ENCODE data around the gene SCAF4. TPM values are rescaled to one million over a fixed set of nuclear protein-coding genes. Genes with fewer than 3 reads are reported as not detected.
"Not testable (repeated sequence)": the region's sequence is repeated elsewhere in the genome, so short reads cannot be mapped to it uniquely, and the experiment has no call there.

The SCAF4 gene
- polyA plus RNA-seq, 2 of the 4 experiments (the other 2 are of a cell fraction) = 10.4 to 16.6 TPM

DNA sequence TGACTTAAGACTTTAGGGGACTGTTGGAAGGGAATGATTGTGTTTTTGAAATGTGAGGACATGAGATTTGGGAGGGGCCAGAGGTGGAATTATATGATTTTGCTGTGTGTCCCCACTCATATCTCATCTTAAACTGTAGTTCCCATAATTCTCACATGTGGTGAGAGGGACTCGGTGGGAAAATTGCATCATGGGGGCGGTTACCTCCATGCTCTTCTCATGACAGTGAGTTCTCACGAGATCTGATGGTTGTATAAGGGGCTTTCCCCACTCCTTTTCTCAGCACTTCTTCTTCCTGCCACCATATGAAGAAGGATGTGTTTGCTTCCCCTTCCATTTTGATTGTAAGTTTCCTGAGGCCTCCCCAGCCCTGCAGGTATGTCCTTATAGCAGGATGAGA lies 35.0 kb upstream of the SCAF4 start:
- ATAC-seq = no peak
- no peaks in the 10 kb centered on the region for H3K9me3 ChIP-seq
- no peak for DNase-seq (ENCODE audit: low read depth in 1 of 2, low spot score in 1 of 2)
- ChIA-PET CTCF (no interaction called here), POLR2A (no interaction called here)
- TF ChIP-seq PHF8 (IDR thresholded peaks at IDR 0.05; ENCODE audit: borderline replicate concordance, low read depth) (no peak), EP300 (IDR thresholded peaks at IDR 0.05) (no peak), ESRRA (IDR thresholded peaks at IDR 0.05; ENCODE audit: borderline replicate concordance, low read length) (no peak)
- TF ChIP-seq, protein P1, sequence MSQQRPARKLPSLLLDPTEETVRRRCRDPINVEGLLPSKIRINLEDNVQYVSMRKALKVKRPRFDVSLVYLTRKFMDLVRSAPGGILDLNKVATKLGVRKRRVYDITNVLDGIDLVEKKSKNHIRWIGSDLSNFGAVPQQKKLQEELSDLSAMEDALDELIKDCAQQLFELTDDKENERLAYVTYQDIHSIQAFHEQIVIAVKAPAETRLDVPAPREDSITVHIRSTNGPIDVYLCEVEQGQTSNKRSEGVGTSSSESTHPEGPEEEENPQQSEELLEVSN (IDR thresholded peaks at IDR 0.05; ENCODE audit: borderline replicate concordance, low read depth) = no peak
- WGBS (ENCODE audit: missing lambda C conversion rate) = 36% methylated on average over 3 of the region's 3 CpGs
- no peak overlapping the region for H3K4me2 ChIP-seq
- H3K27ac ChIP-seq = no peak overlapping the region
- no peaks in the 10 kb centered on the region for H3K4me1 ChIP-seq
- no peak for FAIRE-seq
- no peak overlapping the region for H3K4me3 ChIP-seq

DNA sequence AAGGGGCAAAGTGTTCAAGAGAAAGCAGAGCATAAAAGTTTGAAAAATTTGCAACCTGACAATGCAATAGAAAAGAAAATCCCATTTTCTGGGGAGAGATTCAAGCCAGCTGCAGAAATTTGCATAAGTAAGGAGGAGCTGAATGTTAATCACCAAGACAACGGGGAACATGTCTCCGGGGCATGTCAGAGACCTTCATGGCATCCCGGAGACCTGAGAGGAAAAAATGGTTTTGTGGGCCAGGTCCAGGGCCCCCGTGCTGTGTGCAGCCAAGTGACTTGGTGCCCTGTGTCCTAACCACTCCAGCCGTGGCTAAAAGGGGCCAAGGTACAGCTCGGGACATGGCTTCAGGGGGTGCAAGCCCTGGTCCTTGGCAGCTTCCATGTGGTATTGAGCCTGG lies 33.9 kb upstream of the SCAF4 start:
- H3K4me2 ChIP-seq; H3K9me3 ChIP-seq; ATAC-seq; H3K27ac ChIP-seq; CTCF ChIA-PET; FAIRE-seq; DNase-seq (ENCODE audit: low read depth in 1 of 2, low spot score in 1 of 2); POLR2A ChIA-PET; H3K4me1 ChIP-seq; H3K4me3 ChIP-seq: not testable (repeated sequence)
- WGBS (ENCODE audit: missing lambda C conversion rate) = 24% methylated on average over 4 of the region's 6 CpGs

DNA sequence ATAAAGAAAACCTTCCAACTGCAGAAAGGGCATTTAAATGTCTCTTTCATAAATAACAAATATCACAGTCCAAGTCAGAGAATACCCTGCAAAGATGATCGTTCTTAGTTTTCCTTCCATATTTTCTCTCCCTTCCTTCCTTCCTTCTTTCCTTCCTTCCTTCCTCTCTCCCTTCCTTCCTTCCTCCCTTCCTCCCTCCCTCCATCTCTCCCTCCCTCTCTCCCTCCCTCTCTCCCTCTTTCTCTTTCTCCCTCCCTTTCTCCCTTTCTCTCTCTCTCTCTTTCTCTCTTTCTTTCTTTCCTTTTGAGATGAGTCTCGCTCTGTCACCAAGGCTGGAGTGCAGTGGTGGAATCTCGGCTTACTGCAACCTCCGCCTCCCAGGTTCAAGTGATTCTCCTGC lies 29.0 kb upstream of the SCAF4 start:
- TF ChIP-seq HOXB5 (CRISPR knock-in tag; IDR thresholded peaks at IDR 0.05) = no peak
- no peak for TF ChIP-seq RFX5 (IDR thresholded peaks at IDR 0.05)
- TF ChIP-seq HDAC2 (IDR thresholded peaks at IDR 0.05) = no peak
- TF ChIP-seq NFE2L2 (conservative IDR thresholded peaks at IDR 0.05; ENCODE audit: low read length) = no peak
- no peak for TF ChIP-seq JUN (IDR thresholded peaks at IDR 0.05)
- TF ChIP-seq PHF8 (IDR thresholded peaks at IDR 0.05; ENCODE audit: borderline replicate concordance, low read depth) = no peak
- no peak for TF ChIP-seq RCOR1 (IDR thresholded peaks at IDR 0.05; ENCODE audit: low read depth, low read length)
- no peak for TF ChIP-seq ZC3H11A (IDR thresholded peaks at IDR 0.05)
- Histone ChIP-seq H3K27ac (no peak overlapping the region), H3K4me2 (no peak overlapping the region), H3K4me3 (no peak overlapping the region), H3K4me1 (no peaks in the 10 kb centered on the region), H3K9me3 (no peaks in the 10 kb centered on the region)
- no peak for FAIRE-seq
- WGBS (ENCODE audit: missing lambda C conversion rate) = 50% methylated on average over 4 of the region's 4 CpGs
- no peak for DNase-seq (ENCODE audit: low read depth in 1 of 2, low spot score in 1 of 2)
- no peak for ATAC-seq
- ChIA-PET CTCF (no interaction called here), POLR2A (no interaction called here)

DNA sequence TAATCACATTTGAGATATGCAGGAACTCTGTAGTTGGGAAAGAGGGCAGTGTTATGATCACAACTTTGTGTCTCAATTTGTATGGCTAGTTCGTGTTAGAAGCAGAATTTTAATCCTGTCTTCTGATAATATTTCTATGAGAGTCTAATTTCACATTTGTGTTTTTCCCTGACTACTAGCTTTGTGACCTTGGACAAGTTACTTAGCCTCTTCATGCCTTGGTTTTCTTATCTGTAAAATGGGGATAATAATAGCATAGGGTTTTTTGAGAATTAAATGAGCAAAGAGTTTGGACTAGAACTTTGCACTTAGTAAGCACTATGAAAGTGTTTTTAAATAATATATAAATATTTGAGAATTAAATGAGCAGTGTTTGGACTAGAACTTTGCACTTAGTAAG lies 24.9 kb upstream of the SCAF4 start:
- ATAC-seq = no peak
- TF ChIP-seq, protein P2, sequence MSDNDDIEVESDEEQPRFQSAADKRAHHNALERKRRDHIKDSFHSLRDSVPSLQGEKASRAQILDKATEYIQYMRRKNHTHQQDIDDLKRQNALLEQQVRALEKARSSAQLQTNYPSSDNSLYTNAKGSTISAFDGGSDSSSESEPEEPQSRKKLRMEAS (IDR thresholded peaks at IDR 0.05) = no peak
- no peak for TF ChIP-seq HOXB5 (CRISPR knock-in tag; IDR thresholded peaks at IDR 0.05)
- TF ChIP-seq, protein P3, sequence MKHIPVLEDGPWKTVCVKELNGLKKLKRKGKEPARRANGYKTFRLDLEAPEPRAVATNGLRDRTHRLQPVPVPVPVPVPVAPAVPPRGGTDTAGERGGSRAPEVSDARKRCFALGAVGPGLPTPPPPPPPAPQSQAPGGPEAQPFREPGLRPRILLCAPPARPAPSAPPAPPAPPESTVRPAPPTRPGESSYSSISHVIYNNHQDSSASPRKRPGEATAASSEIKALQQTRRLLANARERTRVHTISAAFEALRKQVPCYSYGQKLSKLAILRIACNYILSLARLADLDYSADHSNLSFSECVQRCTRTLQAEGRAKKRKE (CRISPR knock-in tag; IDR thresholded peaks at IDR 0.05; ENCODE audit: low read depth) = no peak
- no peak for TF ChIP-seq ZSCAN20 (CRISPR knock-in tag; IDR thresholded peaks at IDR 0.05)
- no peak overlapping the region for H3K4me2 ChIP-seq
- no peak for FAIRE-seq
- ChIA-PET CTCF (no interaction called here), POLR2A (no interaction called here)
- DNase-seq (ENCODE audit: low read depth in 1 of 2, low spot score in 1 of 2) = no peak
- no peak overlapping the region for H3K4me3 ChIP-seq
- H3K9me3 ChIP-seq = no peaks in the 10 kb centered on the region
- no peaks in the 10 kb centered on the region for H3K4me1 ChIP-seq
- 16% methylated on average over 1 of the region's 1 CpG for WGBS (ENCODE audit: missing lambda C conversion rate)
- H3K27ac ChIP-seq = no peak overlapping the region

DNA sequence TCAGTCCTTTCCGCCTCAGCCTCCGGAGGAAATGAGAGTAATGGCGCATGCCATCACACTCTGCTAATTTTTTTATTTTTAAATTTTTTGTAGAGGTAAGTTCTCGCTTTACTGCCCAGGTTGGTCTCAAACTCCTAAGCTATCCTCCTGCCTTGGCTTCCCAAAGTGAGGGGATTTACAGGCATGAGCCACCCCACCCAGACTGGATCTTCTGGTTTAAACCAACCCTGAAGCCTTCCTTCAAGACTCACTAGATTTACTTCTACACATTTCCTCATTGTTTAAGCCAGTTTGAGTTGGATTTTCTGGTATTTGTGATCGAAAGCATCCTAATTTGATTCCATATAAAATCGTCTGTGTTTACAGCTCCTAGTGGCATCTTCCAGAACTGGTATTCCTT lies 23.1 kb upstream of the SCAF4 start:
- DNase-seq (ENCODE audit: low read depth in 1 of 2, low spot score in 1 of 2) = no peak
- no peak overlapping the region for H3K4me2 ChIP-seq
- ATAC-seq = no peak
- no peak overlapping the region for H3K27ac ChIP-seq
- FAIRE-seq = no peak
- WGBS (ENCODE audit: missing lambda C conversion rate) = 65% methylated on average over 6 of the region's 6 CpGs
- H3K4me1 ChIP-seq = no peaks in the 10 kb centered on the region
- no peak overlapping the region for H3K4me3 ChIP-seq
- no peak for TF ChIP-seq CEBPB (IDR thresholded peaks at IDR 0.05)
- TF ChIP-seq CHD2 (IDR thresholded peaks at IDR 0.05; ENCODE audit: low read length, partially characterized antibody) = no peak
- TF ChIP-seq NPAS2 (CRISPR knock-in tag; IDR thresholded peaks at IDR 0.05; ENCODE audit: borderline replicate concordance) = no peak
- TF ChIP-seq, protein P4, sequence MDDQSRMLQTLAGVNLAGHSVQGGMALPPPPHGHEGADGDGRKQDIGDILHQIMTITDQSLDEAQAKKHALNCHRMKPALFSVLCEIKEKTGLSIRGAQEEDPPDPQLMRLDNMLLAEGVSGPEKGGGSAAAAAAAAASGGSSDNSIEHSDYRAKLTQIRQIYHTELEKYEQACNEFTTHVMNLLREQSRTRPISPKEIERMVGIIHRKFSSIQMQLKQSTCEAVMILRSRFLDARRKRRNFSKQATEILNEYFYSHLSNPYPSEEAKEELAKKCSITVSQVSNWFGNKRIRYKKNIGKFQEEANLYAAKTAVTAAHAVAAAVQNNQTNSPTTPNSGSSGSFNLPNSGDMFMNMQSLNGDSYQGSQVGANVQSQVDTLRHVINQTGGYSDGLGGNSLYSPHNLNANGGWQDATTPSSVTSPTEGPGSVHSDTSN (IDR thresholded peaks at IDR 0.05) = no peak
- TF ChIP-seq CBX8 (IDR thresholded peaks at IDR 0.05) = no peak
- no peak for TF ChIP-seq GATA3 (IDR thresholded peaks at IDR 0.05; ENCODE audit: borderline replicate concordance)
- TF ChIP-seq HEYL (CRISPR knock-in tag; IDR thresholded peaks at IDR 0.05) = no peak
- no peak for TF ChIP-seq POLR2AphosphoS2 (conservative IDR thresholded peaks at IDR 0.05; ENCODE audit: low read length)
- no peak for TF ChIP-seq MAFK (IDR thresholded peaks at IDR 0.05; ENCODE audit: partially characterized antibody)
- TF ChIP-seq HOXA7 (CRISPR knock-in tag; IDR thresholded peaks at IDR 0.05) = no peak
- TF ChIP-seq EHMT2 (IDR thresholded peaks at IDR 0.05; ENCODE audit: low read depth) = no peak
- no peak for TF ChIP-seq HDAC2 (IDR thresholded peaks at IDR 0.05)
- TF ChIP-seq FOSB (CRISPR knock-in tag; IDR thresholded peaks at IDR 0.05) = no peak
- no peak for TF ChIP-seq BHLHE40 (IDR thresholded peaks at IDR 0.05; ENCODE audit: low read depth, low read length)
- TF ChIP-seq KDM1A (IDR thresholded peaks at IDR 0.05; ENCODE audit: low read depth) = no peak
- no peak for TF ChIP-seq PHF8 (IDR thresholded peaks at IDR 0.05; ENCODE audit: borderline replicate concordance, low read depth)
- H3K9me3 ChIP-seq = no peaks in the 10 kb centered on the region
- POLR2A ChIA-PET = interaction anchor here (0.5 kb wide), 1 partner anchor 602 kb away, joined by 4 read pairs; no protein-coding TSS in a partner anchor
- CTCF ChIA-PET = interaction anchor here (1.0 kb wide), 1 partner anchor 31 kb away, joined by 3 read pairs; no protein-coding TSS in a partner anchor

Measured in A549 (cell line).